DMS79 treated with DMSO at 0.1 percent for 48 hours (cell line): ENCODE measurements around the gene SERPINE3.

Experiments used
- DNase-seq: peaks from one replicate; lab custom pipeline; 2025; lab: John Stamatoyannopoulos, UW

SERPINE3 gene

GRCh38 chr13:51328488-51328887 lies 11.0 kb upstream of the SERPINE3 start:
- DNase-seq = no peak

GRCh38 chr13:51329606-51330005 lies 9.9 kb upstream of the SERPINE3 start:
- no peak for DNase-seq

GRCh38 chr13:51330791-51331190 lies 8.7 kb upstream of the SERPINE3 start:
- no peak for DNase-seq

GRCh38 chr13:51331354-51331861 lies 8.1 kb upstream of the SERPINE3 start:
- no peak for DNase-seq

GRCh38 chr13:51332566-51333361 lies 6.7 kb upstream of the SERPINE3 start:
- DNase-seq = no peak

- no peak for DNase-seq
Measured at GRCh38 chr13:51333421-51333820, 6.1 kb upstream of the SERPINE3 start.

- DNase-seq = no peak
Measured at GRCh38 chr13:51333826-51334225, 5.7 kb upstream of the SERPINE3 start.

- no peak for DNase-seq
Measured at GRCh38 chr13:51336746-51337145, 2.7 kb upstream of the SERPINE3 start.

- DNase-seq = no peak
Measured at GRCh38 chr13:51339952-51340732, 651 bp downstream of the SERPINE3 start.

GRCh38 chr13:51341232-51341631 lies 1.7 kb downstream of the SERPINE3 start:
- DNase-seq = no peak

- DNase-seq = no peak
Measured at GRCh38 chr13:51341791-51342190, 2.3 kb downstream of the SERPINE3 start.

GRCh38 chr13:51342706-51343105 lies 3.2 kb downstream of the SERPINE3 start:
- no peak for DNase-seq

- no peak for DNase-seq
Measured at GRCh38 chr13:51343475-51343874, 4.0 kb downstream of the SERPINE3 start.

- DNase-seq = no peak
Measured at GRCh38 chr13:51346397-51346796, 6.9 kb downstream of the SERPINE3 start.

GRCh38 chr13:51347099-51347498 lies 7.6 kb downstream of the SERPINE3 start:
- DNase-seq = no peak

GRCh38 chr13:51348069-51348967 lies 8.8 kb downstream of the SERPINE3 start:
- no peak for DNase-seq

- no peak for DNase-seq
Measured at GRCh38 chr13:51349016-51349415, 9.5 kb downstream of the SERPINE3 start.

- DNase-seq = no peak
Measured at GRCh38 chr13:51355217-51355616, 15.7 kb downstream of the SERPINE3 start.

- DNase-seq = no peak
Measured at GRCh38 chr13:51357928-51358595, 18.6 kb downstream of the SERPINE3 start.

- no peak for DNase-seq
Measured at GRCh38 chr13:51359352-51359751, 19.9 kb downstream of the SERPINE3 start.

- no peak for DNase-seq
Measured at GRCh38 chr13:51360489-51360888, 21.0 kb downstream of the SERPINE3 start.

GRCh38 chr13:51361106-51361505 lies 21.6 kb downstream of the SERPINE3 start:
- DNase-seq = no peak
